ENCODE results near the gene BARX1.

DNA sequence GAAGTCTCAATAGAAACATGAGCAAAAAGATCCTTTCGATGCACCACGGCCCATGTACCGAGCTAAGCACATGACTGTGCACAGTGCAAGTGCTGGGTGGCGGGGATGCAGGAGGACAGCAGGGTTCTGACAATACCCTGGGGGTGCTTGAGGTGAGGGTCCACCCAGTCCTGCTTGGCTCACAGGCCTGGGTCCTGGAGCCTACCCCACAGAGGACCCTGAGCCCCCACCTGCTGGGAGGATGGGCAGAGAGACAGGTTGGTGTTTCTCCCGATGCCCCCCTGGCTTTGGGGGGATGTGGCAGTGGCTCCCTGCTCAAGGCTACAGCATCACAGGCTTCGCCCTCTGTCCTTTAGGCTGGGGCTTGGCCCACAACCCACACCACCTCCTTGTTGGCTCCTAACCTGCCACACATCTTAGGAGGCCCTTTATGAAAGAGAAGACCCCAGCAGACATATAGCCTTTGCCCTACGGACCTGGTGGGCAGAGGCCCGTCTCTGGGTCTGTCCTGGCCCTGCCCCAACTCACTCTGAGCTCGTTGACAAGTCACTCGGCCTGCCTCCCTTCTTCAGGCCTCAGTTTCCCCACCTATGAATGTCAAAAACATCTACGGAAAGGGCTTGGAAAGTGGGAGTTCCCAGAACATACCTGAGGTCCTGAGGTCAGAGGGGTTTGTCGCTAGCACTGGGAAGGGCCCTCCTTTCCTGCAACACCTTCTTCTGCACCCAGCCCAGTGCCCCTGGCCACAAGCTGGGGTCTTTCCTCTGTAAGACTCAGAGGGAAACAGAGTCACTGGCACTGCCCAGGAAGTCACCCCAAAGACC lies 50.3 kb downstream of the BARX1 start:
- TF ChIP-seq, protein P1, sequence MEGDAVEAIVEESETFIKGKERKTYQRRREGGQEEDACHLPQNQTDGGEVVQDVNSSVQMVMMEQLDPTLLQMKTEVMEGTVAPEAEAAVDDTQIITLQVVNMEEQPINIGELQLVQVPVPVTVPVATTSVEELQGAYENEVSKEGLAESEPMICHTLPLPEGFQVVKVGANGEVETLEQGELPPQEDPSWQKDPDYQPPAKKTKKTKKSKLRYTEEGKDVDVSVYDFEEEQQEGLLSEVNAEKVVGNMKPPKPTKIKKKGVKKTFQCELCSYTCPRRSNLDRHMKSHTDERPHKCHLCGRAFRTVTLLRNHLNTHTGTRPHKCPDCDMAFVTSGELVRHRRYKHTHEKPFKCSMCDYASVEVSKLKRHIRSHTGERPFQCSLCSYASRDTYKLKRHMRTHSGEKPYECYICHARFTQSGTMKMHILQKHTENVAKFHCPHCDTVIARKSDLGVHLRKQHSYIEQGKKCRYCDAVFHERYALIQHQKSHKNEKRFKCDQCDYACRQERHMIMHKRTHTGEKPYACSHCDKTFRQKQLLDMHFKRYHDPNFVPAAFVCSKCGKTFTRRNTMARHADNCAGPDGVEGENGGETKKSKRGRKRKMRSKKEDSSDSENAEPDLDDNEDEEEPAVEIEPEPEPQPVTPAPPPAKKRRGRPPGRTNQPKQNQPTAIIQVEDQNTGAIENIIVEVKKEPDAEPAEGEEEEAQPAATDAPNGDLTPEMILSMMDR (IDR thresholded peaks at IDR 0.05), result no peak
- no peak for TF ChIP-seq POLR2A (IDR thresholded peaks at IDR 0.05)
